Fibroblast of the conjunctiva (primary cell): ENCODE measurements around the gene ALG12.

Experiments used
- DNase-seq: peaks from one replicate; pipeline ENCODE4 v3.0.0-alpha.2; 2010; ENCODE audit warnings: low read depth

ALG12 gene

DNA sequence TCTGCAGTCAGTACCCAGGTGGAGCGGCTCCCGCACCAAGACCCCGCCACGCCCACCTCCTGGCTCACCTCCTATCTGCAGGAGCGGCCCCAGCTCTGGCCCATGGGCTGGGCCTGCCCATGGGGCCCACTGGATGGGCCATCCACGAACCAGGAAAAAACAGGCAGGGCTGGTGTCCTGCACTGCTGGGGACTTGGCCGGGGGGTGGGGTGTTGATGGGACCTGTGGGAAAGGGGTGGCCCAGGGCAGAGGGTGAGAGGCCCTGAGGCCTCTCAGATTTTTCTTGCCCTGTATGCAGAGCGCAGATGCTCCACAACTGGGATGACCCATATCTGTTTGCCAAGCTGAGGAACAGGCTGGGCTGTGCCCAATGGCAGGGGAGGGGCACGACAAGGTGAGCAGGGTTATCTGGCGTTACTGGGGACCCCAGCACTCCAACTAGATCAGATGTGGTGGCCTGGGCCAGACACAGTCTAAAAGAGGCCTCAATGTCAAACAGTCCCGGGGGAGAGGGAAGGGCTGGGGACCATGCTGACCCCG, 39.7 kb upstream of the ALG12 start:
- DNase-seq: no peak

DNA sequence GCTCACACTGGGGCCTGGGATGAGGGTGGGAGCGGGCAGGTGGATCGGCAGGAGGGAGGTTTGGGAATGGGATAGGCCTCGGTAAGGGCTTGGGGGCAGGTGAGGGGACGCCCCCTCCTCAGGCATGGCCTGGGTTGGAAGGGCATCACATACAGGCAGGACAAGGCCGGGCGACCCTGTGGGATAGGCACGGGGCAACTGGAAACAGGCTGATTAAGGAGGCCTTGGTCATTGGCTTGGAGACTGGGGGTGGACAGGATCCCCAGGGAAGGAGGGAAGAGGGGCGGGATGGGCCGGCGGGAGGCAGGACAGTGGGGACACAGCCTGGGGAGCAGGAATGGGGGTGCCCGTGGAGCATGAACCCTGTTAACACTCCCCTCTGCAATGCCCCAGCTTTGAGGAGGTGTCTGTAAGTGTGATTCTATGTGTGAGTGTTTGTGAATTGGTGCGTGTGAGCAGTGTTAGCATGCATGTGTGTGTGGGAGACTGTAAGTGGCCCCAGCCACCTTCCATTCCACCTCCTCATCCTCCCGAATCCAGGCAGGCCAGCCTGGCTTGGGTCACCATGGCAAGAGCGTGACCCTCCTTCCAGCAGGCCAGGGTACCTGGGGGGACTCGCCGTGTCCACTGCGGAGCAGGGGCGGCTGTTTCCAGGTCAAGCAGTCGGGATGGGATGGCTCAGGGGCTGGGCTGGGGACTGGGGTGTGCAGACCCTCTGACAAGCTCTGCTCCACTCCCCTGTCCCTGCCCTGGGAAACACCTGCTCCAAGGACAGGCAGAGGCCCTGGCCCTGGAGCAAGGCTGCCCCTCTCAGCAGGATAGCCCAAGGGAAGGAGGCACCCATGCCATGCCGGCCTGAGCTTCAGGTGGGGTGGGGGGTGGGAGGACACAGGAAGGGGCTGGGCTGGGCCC, 38.9 kb upstream of the ALG12 start:
- DNase-seq: no peak

- no peak for DNase-seq
Measured at GRCh38 chr22:49956418-49956770, 38.2 kb upstream of the ALG12 start.

DNA sequence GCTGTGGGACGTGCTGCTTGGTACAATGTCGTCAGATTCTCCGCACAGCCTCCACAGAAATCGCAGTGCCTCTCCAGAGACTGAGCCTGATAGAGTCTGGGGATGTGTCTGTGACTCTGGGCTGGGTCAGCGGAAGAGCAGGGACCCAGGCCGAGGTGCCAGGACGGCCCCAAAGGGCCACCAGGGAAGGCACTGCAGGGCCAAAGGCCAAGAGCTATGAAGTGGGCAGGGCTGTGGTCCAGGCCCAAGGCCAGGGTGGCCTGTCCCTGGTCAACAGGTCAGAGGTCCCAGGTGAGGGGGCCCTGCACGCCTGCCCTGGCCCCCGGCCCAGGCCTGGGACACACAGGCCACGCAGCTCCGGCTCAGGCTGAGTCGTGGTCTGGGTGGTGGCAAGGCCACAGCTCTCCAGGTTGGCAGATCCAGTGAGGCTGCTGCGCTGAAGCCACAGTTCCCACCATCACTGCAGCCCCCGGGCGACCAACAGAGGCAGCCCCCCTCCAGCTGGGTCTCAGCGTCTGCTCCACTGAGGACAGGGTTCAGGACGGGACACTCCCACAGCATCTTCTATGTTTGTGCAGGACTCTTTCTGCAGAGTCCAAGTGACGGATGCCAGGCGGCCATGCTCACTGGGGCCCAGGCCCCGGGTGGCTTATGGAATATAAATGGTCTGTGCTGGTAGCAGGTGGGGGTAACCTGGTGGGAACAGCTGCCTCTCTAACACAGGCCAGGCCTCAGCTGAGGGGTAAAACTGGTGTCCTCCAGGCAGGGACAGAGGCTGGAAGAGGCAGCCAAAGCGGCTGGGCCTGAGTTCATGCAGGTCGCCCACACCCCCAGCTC, 37.6 kb upstream of the ALG12 start:
- no peak for DNase-seq

GRCh38 chr22:49954991-49955580, 36.8 kb upstream of the ALG12 start:
- no peak for DNase-seq

DNA sequence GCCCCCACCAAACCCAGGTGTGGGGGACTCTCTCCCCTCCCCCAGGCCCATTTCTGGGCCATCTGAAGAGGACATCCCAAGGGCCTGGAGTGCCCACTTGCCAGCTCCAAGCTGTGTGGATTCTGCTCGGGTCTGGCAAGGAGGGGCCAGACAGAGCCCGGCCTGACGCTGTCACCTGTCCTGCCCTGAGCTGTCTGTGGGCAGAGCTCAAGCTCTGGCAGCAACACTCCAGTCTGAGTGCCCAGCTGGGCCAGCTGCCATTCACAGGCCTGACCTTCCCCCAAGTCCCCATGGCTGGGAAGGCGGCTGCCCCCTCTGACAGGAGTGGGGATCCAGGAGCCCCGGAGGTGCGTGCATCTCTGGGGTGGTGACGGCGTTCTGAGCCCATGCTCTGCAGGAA, 36.1 kb upstream of the ALG12 start:
- DNase-seq: no peak

- DNase-seq: no peak
Measured at GRCh38 chr22:49953680-49954344, 35.6 kb upstream of the ALG12 start.

DNA sequence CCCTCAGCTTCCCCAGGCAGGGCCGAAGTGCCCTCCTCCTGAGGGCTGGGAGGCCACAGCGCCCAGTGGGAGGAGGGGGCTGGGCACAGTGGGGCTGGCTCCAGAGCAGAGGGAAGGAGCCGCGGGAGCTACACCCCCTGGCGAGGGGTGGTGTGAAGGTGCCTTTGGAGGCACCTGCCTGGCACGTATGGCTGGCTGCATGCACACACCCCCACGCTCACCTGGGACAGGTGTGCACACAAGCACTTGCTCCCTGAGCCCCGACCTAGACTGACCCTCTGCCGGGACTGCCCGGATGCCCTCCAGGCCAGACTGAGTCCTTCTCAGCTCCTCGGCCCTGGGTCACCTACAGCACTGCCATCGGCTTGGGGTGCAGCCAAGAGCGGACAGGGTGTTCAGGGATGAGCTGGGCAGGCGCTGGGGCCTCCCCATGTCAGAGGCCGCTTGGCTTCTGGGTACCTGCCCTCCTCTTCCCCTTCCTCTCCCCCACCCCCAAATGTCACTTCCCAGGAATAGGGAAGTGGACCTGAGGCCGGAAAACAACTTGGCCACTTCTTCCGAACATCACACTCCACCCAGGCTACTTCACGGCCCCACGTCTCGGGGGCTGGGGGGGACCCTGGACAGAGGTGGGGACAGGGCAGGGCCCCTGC, 34.9 kb upstream of the ALG12 start:
- no peak for DNase-seq

DNA sequence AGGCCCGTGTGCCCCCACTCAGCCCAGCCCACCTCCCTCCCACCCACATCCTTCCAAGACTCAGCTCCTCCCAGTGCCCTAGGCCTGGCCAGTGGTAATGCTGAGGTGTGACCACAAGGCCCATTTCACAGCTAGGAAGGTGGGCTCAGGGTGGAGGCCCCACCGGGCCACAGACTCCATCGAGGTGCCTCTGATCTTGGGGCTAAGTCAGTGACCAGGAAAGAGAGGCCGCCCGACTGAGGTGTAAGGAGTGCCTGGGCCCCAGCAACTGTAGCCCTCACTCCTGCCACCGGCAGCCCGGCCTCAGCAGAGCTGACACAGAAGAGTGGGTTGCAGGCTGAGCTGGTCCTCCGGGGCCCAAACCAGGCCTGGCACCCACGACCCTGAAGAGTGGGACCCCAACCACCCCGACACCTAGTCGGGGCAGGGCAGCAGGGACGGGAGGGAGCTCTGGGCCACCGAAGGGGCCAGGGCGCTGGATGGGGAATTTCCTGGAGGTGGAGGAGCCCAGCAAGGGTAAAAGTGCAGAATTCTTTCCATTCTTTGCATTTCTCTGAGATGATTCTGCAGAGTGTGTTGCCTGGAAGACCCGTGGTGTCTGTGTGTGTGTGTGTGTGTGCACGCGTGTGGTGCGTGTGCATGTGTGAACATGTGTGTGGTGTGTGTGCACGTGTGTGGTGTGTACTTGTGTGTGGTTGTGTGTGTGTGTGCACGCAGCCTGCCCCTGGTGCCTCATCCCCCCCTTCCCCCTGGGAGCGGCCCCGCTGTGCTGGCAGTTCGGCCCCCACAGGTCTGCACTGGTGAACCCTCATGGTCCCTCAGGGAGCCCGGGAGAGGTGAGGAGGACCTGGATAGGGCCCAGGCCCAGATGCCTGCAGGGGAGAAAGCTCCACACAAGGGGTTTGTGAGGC, 34.0 kb upstream of the ALG12 start:
- DNase-seq: no peak

GRCh38 chr22:49951678-49951985, 33.4 kb upstream of the ALG12 start:
- no peak for DNase-seq

DNA sequence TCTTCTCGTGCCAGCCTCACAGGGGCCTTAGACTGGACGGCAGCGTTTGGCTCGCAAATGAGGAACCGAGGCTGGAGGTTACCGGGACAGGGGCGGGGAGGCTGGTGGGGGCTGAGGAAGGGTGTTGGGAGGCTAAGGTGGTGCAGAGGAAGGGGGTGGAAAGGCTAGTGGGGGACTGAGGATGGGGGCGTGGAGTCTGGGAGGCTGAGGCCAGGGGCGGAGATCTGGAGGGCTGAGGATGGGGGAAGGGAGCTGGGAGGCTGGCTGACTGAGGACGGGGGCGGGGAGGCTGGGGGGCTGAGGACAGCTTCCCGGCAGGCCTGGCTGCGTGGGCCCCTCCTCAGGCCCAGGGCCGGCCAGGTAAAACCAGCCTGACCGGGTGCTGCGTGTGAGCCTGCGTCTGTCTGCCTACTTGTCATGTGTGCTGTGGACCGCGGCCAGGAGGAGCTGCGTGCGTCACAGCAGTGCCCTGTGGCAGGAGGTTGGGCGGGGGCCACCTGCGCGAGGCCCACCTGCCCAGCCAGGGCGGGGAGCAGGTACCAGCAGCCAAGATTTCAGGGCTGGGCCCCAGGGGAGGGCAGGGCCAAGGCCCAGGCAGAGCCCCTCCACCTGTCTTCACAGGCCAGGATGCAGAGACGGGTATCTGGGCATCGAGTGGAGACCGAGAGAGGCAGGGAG, 32.9 kb upstream of the ALG12 start:
- no peak for DNase-seq

DNA sequence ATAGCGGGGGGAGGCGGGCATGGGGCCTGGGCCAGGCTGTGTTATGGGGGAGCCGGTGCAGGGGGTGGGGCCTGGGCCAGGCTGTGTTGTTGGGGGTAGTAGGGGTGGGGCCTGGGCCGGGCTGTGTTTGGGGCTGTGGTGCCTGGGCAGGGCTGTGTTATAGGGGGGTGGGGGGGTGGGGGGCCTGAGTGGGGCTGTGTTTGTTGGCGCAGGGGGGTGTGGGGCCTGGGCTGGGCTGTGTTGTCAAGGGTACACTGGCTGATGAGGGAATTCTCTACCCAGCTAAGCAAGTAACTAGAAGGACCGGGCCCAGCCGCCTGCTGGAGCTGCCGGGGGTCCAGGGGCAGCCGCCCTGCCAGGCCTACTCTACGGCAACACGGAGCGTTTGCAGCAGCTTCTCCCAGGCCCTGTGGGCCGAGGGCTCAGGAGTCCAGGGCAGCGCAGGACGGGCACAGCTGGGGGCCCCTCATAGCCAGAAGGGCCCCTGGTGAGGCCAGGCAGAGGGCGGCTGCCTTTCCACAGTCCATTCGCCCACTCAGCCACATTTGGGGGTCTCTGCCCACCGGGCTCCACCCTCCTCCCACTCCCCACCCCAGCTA, 32.3 kb upstream of the ALG12 start:
- no peak for DNase-seq

DNA sequence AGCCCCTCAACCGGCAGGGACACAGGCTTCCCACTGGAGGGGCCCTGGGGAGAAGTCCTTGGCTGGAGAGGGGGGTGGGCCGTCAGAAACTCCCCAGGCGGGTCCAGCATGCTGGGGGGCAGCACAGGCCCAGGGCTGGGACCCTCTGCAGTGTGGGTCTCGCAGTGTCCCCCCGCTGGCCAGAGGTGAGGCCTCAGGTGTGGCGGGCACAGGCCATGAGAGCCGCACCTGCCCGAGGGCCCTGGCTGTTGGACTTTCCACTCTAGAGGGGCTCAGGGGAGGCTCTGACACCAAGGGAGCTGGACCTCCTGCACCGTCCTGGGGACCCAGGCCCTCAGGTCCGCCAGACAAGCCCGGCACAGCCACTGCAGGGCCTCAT, 31.7 kb upstream of the ALG12 start:
- no peak for DNase-seq

DNA sequence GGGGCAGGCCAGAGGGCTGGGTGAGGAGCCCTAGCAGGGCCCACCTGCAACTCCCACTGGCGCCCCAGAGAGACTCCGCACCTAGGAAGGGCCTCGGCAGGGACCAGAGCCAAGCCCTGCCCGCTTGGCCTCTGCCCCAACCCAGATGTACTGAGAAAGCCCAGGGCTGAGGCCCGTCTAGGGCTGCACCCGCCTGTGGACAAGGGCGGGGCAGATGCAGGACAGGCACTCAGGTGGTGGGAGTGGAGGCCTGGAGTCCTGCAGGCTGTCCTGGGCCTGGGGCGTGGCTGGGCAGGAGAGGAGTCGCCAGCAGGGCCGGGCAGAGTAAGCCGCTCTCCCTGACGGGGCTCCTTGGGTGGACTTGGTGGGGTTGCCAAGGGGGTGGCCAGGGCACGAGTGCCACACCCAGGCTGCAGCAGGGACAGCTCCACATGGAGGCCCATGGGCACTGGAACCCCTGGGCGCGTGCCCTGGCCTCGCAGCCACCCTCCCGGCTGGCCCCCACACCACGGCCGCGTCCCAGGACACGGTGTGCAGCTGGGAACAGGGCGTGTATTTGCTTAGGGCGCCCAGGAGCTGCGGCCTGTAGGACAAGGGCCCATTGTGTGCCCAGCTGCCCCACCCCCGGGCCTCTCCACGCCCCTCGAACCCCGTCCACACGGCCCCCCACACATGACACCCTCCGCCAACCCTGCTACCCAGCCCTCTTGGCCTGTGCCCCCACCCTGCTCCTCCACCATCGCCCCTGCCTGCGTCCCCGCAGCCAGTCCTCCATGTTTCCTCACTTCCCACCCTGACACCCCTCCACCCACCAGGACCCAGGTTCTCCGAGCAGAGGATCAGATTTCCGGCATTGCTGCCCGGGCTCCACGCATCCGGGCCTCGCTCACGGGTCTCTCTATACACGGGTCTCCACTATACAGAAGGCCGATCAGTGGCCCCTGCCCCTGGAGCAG, 31.0 kb upstream of the ALG12 start:
- DNase-seq: no peak

DNA sequence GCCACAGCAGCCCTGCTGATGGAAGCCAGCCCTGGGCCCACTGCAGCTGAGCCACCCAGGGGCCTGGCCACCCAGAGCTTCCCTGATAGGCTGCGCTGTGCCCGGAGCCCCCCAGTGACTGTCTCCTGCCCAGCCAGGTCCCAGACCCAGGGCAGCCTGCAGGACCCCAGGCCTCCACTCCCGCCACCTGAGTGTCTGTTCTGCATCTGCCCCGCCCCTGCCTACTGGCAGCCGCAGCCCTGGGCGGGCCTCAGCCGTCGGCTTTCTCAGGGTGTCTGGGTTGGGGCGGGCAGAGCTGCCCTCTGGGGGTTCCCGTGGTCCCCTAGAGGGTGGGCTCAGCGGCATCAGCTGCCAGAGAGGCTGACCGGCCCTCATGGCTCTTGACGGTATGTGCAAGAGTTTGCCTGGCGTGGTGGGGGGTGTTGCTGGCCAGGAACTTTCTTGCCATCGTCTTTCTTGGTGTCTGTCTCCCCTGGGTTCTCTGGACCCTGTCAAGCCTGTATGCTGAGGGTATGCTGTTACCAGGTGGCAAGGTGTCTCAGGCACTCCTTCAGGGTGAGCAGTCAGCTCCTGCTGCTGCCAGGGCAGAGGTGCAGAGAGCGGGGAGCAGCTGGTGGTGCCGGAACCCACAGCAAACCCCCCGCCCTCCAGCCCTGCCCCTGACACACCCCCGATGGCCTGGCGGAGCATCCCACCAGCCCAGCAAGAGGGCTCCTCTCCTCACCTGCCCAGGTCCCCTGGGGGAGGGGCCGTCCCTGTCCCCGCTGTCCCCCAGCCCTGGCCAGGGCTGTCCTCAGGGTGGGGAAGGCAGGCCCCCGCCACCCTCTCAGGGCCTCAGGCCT, 30.1 kb upstream of the ALG12 start:
- no peak for DNase-seq

DNA sequence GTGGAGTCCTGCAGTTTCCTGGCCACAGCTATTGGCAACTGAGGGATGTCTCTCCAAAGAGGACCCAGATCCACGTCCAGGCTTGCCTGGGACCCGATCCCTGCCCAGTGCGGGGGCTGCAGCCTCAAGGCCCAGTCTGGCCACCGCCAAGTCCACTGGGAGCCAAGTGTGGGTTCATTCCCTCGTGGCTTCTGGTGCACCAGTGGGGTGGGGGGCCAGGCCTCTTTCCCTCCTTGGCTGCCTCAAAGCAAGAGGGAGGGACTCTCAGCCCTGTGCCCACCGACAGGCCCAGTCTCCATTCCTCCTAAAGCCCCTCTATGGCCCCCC, 29.0 kb upstream of the ALG12 start:
- no peak for DNase-seq

DNA sequence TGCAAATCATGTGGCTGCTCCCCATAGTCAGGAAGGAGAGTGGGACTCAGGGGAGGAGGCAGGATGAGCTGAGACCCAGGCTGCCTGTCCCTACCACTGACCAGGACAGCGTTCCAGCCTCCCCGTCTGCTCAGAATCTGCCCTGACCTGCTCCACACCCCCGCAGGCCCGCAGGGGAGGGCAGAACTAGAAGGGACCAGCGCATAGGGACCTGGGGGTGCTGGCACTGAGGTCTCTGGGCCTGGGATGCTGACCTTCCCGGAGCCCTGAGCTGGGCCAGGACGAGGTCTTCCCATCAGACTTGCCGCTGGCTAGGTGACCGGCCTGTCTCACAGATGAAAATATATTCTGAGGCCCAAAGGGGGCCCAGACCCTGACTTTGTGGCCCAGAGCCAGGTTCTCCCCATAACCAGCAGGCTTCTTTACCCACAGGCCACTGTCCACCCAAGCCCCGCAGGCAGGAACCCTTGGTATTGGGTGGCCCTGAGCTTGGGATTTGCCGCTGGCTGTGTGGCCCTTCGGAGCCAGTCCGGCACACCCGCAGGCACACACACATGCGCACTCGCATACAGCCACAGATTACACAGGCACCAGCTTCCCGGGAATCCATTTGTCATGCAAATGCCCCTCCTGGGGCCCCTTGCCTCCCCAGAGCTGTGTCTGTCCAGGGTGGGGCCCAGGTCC, 28.5 kb upstream of the ALG12 start:
- DNase-seq: no peak
